Keratinocyte (primary cell): ENCODE results near the gene HLA-DPA1. TPM values are rescaled to one million over a fixed set of nuclear protein-coding genes. Genes with fewer than 3 reads are reported as not detected.

Source experiments
- DNase-seq: peaks from one replicate; pipeline ENCODE4 v3.0.0-alpha.2; 2011; ENCODE audit warnings: low read depth, missing footprints, low spot score
- FAIRE-seq: peaks from 2 replicates; lab custom pipeline; 2011; peaks lifted over from hg19 to GRCh38; lab: Jason Lieb, UNC
- H2AFZ ChIP-seq: 2 replicates; pipeline ENCODE4 v1.6.0; 2012; ENCODE audit warnings: low read length, control low read depth, inconsistent platforms; ENCODE audit not compliant: control insufficient read depth
- H3K27ac ChIP-seq: 2 replicates; pipeline ENCODE4 v1.5.1; 2011; ENCODE audit warnings: low read length; ENCODE audit not compliant: control insufficient read depth, insufficient read depth
- H3K27me3 ChIP-seq: 3 replicates; pipeline ENCODE4 v1.6.0; 2011; ENCODE audit warnings: low read length; ENCODE audit not compliant: control insufficient read depth, insufficient read depth; ENCODE audit errors: extremely low read depth
- H3K36me3 ChIP-seq, 2 experiments: 2 replicates in 1 of 2; 3 replicates in 1 of 2; pipeline ENCODE4 v1.5.1; 2011; ENCODE audit warnings: low read length in 2 of 2, mild to moderate bottlenecking in 1 of 2; ENCODE audit not compliant: control insufficient read depth in 2 of 2, insufficient read depth in 2 of 2; ENCODE audit errors: extremely low read depth in 1 of 2
- H3K4me1 ChIP-seq: 3 replicates; pipeline ENCODE4 v1.5.1; 2011; ENCODE audit warnings: low read length; ENCODE audit not compliant: control insufficient read depth, insufficient read depth; ENCODE audit errors: extremely low read depth
- H3K4me2 ChIP-seq: 3 replicates; pipeline ENCODE4 v1.6.0; 2011; ENCODE audit warnings: low read depth, low read length; ENCODE audit not compliant: control insufficient read depth, insufficient read depth; ENCODE audit errors: extremely low read depth
- H3K4me3 ChIP-seq, 3 experiments: fragments of 200-600 bp in 1 of 3; sonication (generic) in 1 of 3; 2 replicates in 2 of 3; 3 replicates in 1 of 3; pipeline ENCODE4 v1.5.1; 2011 to 2016; ENCODE audit warnings: low read length in 3 of 3, mild to moderate bottlenecking in 3 of 3, control low read depth in 2 of 3, inconsistent platforms in 1 of 3, low read depth in 1 of 3, mixed read lengths in 1 of 3, mixed run types in 1 of 3, moderate library complexity in 1 of 3; ENCODE audit not compliant: control insufficient read depth in 2 of 3, insufficient read depth in 2 of 3; ENCODE audit errors: extremely low read depth in 1 of 3
- H3K79me2 ChIP-seq: 2 replicates; pipeline ENCODE4 v1.6.0; 2012; ENCODE audit warnings: low read length; ENCODE audit not compliant: control insufficient read depth, insufficient read depth
- H3K9ac ChIP-seq: 3 replicates; pipeline ENCODE4 v1.6.0; 2011; ENCODE audit warnings: low read length; ENCODE audit not compliant: control insufficient read depth, insufficient read depth; ENCODE audit errors: extremely low read depth
- H3K9me1 ChIP-seq: 3 replicates; pipeline ENCODE4 v1.6.0; 2011; ENCODE audit warnings: low read length; ENCODE audit not compliant: control insufficient read depth, insufficient read depth; ENCODE audit errors: extremely low read depth
- H3K9me3 ChIP-seq: 2 replicates; pipeline ENCODE4 v1.5.1; 2012; ENCODE audit warnings: low read depth, low read length; ENCODE audit not compliant: control insufficient read depth
- H4K20me1 ChIP-seq: 3 replicates; pipeline ENCODE4 v1.6.0; 2011; ENCODE audit warnings: low read length; ENCODE audit not compliant: control insufficient read depth, insufficient read depth; ENCODE audit errors: extremely low read depth
- EZH2 ChIP-seq: IDR thresholded peaks from one replicate; pipeline ENCODE4 v1.6.1; 2012; ENCODE audit warnings: inconsistent platforms, mild to moderate bottlenecking, low read length, moderate library complexity
- dilution Hi-C: fragments of 300-500 bp; cut with MboI; formaldehyde crosslinking; loops from one replicate; pipeline ENCODE4 v1.7.0; 2020; ENCODE audit warnings: low sequenced_read_pairs; ENCODE audit not compliant: extremely low pct_ligation_motif_present
- polyA plus RNA-seq, 5 experiments: library from polyadenylated mRNA; depleted of rRNA in 3 of 5; stranded (reverse) in 3 of 5; stranded (forward) in 1 of 5; unstranded in 1 of 5; fragments of >200 nt; gene quantifications; 1 replicate in 1 of 5; 2 replicates in 3 of 5; 3 replicates in 1 of 5; pipeline versions ENCODE4 v1.2.1 to v1.2.3, GENCODE V29; 2011 to 2012; ENCODE audit warnings: missing spikeins in 2 of 5, low read depth in 1 of 5, low replicate concordance in 1 of 5
- TF ChIP-seq, protein P1 (sequence below), 3 experiments: IDR thresholded peaks in 1 of 3; conservative IDR thresholded peaks in 1 of 3; optimal IDR thresholded peaks in 1 of 3; 2 replicates in 2 of 3; 3 replicates in 1 of 3; pipeline versions ENCODE3 to v1.5.1; 2011; ENCODE audit warnings: low read length in 3 of 3, mild to moderate bottlenecking in 3 of 3, moderate library complexity in 2 of 3, control low read depth in 1 of 3, inconsistent platforms in 1 of 3; ENCODE audit not compliant: insufficient read depth in 2 of 3; ENCODE audit errors: extremely low read depth in 1 of 3

The HLA-DPA1 gene
- polyA plus RNA-seq, 1 donor (not counting 4 experiments of a cell fraction or from before 2014, with no cell fraction given), result 0.09 TPM

DNA sequence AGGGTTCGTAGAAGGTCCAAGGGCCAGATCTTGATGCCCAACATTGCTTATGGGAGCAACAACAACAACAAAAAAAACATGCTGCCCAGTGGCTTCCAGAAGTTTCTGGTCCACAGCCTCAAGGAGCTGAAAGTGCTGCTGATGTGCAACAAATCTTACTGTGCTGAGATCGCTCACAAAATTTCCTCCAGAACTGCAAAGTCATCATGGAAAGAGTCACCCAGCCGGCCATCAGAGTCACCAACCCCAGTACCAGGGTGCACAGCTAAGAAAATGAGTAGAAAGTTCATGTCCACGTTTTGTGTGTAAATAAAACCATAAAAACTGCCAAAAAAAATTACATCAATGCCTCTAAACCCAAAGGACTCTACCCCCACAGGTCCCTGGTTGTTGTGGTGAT lies 6.1 kb upstream of the HLA-DPA1 start:
- Histone ChIP-seq H3K36me3 (no peaks in the 10 kb centered on the region), H3K4me1 (no peaks in the 10 kb centered on the region), H3K4me3 (no peak overlapping the region), H3K9me3 (no peaks in the 10 kb centered on the region), H3K27ac (no peak overlapping the region), H4K20me1 (no peaks in the 10 kb centered on the region), H3K4me2 (no peak overlapping the region), H3K9me1 (no peaks in the 10 kb centered on the region), H3K79me2 (no peaks in the 10 kb centered on the region), H3K27me3 (peaks cover 53% of the 10 kb centered on the region), H3K9ac (no peak overlapping the region), H2AFZ (no peak overlapping the region)
- no peak for DNase-seq
- TF ChIP-seq EZH2, result no peak
- TF ChIP-seq, protein P1, sequence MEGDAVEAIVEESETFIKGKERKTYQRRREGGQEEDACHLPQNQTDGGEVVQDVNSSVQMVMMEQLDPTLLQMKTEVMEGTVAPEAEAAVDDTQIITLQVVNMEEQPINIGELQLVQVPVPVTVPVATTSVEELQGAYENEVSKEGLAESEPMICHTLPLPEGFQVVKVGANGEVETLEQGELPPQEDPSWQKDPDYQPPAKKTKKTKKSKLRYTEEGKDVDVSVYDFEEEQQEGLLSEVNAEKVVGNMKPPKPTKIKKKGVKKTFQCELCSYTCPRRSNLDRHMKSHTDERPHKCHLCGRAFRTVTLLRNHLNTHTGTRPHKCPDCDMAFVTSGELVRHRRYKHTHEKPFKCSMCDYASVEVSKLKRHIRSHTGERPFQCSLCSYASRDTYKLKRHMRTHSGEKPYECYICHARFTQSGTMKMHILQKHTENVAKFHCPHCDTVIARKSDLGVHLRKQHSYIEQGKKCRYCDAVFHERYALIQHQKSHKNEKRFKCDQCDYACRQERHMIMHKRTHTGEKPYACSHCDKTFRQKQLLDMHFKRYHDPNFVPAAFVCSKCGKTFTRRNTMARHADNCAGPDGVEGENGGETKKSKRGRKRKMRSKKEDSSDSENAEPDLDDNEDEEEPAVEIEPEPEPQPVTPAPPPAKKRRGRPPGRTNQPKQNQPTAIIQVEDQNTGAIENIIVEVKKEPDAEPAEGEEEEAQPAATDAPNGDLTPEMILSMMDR (optimal IDR thresholded peaks at IDR 0.05 in 1 of 3, IDR thresholded peaks at IDR 0.05 in 1 of 3, conservative IDR thresholded peaks at IDR 0.05 in 1 of 3; ENCODE audit: extremely low read depth in 1 of 3, insufficient read depth in 2 of 3, low read length in 3 of 3), result no peak
- FAIRE-seq, result no peak
- dilution Hi-C loops, result no loop called here

- Histone ChIP-seq H3K9me3 (no peaks in the 10 kb centered on the region), H3K4me3 (no peak overlapping the region), H4K20me1 (no peaks in the 10 kb centered on the region), H3K9ac (no peak overlapping the region), H3K79me2 (no peaks in the 10 kb centered on the region), H3K4me1 (no peaks in the 10 kb centered on the region), H3K4me2 (no peak overlapping the region), H3K27ac (no peak overlapping the region), H2AFZ (no peak overlapping the region), H3K9me1 (no peaks in the 10 kb centered on the region), H3K36me3 (no peaks in the 10 kb centered on the region), H3K27me3 (peaks cover 53% of the 10 kb centered on the region)
- dilution Hi-C loops, result no loop called here
- FAIRE-seq (no peak), DNase-seq (no peak)
- no peak for TF ChIP-seq EZH2
- TF ChIP-seq, protein P1 (optimal IDR thresholded peaks at IDR 0.05 in 1 of 3, IDR thresholded peaks at IDR 0.05 in 1 of 3, conservative IDR thresholded peaks at IDR 0.05 in 1 of 3; ENCODE audit: extremely low read depth in 1 of 3, insufficient read depth in 2 of 3, low read length in 3 of 3), result no peak
Measured at GRCh38 chr6:33078919-33079521, 5.6 kb upstream of the HLA-DPA1 start.
